GM12865 (cell line): Measurements from ENCODE around the gene ABCF2.

ENCODE experiments used
- DNase-seq: peaks from one replicate; pipeline ENCODE4 v3.0.0; 2010; ENCODE audit warnings: low read depth
- H3K4me3 ChIP-seq: 2 replicates; pipeline ENCODE4 v1.5.1; 2011; ENCODE audit warnings: mild to moderate bottlenecking, low read depth, low read length, control low read depth
- TF ChIP-seq, protein P1 (sequence below): IDR thresholded peaks from 2 replicates; pipeline ENCODE4 v1.5.1; 2011; ENCODE audit warnings: low read length, control low read depth, low read depth, inconsistent platforms; ENCODE audit not compliant: insufficient read depth; ENCODE audit errors: missing control alignments

ABCF2 gene

DNA sequence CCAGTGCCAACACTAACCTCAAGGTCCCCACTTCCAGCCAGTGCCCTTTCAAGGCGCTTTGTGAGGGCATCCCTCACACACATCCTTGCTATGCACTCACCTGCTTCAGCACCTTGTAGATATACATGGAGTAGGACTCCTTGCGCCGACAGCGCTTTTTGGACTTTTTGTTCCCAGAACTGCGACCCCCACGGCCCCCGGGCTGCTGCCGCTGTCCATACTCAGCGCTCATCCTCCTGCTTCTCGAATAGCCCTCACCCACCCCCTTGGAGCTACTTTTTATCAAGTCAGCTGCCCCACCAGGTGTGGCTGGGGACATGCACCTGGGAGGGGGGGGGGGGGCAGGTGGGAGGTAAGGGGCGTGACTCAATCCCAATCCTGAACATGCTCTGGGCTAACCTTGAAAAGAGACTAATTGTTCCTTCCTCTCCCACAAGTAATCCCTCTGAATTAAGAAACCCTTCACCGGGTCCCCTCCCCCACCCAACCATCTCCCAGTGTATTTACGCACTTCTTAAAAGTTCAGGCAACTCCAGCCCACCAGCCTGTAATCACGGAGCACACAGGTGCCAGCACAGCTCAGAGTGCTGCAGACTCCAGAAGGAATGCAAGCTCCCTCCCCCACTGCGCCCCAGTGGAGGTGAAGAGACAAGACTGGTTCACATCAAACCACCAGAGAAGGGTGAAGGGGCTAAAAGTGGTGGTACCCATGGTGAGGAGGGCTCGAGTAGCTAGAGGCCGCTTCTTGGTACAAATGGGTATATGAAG, 16.7 kb downstream of the ABCF2 start, which contains the start of gene H2BK1:
Gene H2BK1 (minus strand): TSS at position 402 of the 768 bp plus-strand sequence. CDS start 170 bp downstream, at position 232.
- H3K4me3 ChIP-seq: no peak within 1 kb of the TSS
- no peak for DNase-seq

DNA sequence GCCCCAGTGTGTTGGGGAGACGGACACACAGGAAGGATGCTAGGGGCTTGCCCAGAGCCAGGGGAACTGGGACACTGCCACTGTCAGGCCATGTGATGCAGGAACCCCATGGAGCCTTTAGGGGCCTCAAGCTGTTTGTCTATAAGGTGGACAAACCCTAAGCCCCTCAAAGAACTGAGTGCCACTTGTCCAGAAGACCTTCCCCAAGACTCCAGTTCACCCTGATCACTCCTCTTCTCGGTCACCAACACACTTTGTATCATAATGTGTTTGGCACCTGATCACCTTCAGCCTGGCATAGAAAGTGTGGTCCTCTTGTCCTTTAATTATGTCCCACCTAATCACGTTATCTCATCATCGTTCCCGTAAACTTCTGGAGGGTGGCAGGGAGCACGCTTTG, 17.4 kb downstream of the ABCF2 start:
- no peak overlapping the region for H3K4me3 ChIP-seq
- TF ChIP-seq, protein P1, sequence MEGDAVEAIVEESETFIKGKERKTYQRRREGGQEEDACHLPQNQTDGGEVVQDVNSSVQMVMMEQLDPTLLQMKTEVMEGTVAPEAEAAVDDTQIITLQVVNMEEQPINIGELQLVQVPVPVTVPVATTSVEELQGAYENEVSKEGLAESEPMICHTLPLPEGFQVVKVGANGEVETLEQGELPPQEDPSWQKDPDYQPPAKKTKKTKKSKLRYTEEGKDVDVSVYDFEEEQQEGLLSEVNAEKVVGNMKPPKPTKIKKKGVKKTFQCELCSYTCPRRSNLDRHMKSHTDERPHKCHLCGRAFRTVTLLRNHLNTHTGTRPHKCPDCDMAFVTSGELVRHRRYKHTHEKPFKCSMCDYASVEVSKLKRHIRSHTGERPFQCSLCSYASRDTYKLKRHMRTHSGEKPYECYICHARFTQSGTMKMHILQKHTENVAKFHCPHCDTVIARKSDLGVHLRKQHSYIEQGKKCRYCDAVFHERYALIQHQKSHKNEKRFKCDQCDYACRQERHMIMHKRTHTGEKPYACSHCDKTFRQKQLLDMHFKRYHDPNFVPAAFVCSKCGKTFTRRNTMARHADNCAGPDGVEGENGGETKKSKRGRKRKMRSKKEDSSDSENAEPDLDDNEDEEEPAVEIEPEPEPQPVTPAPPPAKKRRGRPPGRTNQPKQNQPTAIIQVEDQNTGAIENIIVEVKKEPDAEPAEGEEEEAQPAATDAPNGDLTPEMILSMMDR: no peak
- no peak for DNase-seq

More for the DNA sequence above, 16.7 kb downstream of the ABCF2 start, which contains the start of gene H2BK1:
- TF ChIP-seq, protein P1: no peak

DNA sequence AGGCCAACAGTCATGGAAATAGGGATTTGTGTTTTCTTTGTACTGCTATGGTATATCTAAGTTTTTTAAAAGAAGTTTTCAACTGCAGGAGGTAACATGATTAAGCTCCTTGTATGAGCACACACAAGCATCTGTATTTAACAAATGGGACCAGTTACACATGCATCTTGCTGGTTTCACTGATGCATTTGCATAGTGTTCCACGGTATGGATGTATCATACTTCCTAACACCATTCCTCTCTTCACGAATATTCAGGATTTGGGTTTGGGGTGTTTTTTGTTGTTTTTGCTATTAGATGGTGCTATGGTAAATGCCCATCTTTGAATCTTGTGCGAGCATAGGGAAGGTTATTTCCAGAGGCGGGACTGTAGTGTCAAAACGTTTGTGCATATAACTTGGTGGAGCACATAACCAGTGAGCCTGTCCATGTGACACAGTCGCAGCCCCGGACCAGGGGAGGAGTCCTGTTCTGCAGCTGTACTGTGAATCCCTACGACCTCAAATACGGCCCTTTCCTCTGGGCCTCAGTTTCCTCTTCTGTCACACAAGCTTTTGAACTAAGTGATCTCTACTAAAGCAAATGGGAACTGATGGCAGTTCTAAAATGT, 18.6 kb downstream of the ABCF2 start:
- TF ChIP-seq, protein P1: no peak
- no peak for DNase-seq
- H3K4me3 ChIP-seq: no peak overlapping the region

DNA sequence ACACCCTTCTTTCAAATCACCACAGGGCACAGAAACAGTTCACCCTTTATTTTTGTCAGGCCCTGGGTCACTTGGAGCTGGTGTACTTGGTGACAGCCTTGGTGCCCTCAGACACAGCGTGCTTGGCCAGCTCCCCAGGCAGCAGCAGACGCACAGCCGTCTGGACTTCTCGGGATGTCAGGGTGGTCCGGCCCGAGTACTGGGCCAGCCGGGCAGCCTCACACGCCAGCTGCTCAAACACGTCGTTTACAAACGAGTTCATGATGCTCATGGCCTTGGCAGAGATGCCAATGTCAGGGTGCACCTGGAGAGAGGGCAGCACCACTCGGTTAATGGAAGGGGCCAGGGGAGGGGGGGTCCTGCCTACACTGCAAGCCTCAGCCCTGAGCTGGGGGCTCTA, 19.2 kb downstream of the ABCF2 start:
- TF ChIP-seq, protein P1: no peak
- DNase-seq: no peak
- H3K4me3 ChIP-seq: no peak overlapping the region

DNA sequence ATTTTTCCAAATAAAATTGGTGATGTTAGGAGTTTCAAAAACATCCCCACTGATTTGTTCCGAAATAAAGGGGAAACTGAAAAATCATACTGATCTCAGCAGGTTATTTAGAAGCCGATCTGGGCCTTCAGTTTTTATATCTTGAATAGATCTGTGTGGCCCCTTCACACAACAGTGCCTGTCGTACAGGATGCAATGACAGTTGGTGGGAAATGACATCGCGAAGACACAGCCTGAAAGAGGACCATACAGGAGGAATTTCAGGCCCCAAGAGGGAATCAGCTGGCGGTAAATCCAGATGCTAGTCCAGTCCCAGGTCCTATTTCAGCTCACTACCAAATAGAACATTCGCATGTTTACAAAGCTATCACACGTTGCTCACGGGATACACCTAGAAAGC, 19.7 kb downstream of the ABCF2 start:
- TF ChIP-seq, protein P1: no peak
- no peak for DNase-seq
- H3K4me3 ChIP-seq: no peak overlapping the region

DNA sequence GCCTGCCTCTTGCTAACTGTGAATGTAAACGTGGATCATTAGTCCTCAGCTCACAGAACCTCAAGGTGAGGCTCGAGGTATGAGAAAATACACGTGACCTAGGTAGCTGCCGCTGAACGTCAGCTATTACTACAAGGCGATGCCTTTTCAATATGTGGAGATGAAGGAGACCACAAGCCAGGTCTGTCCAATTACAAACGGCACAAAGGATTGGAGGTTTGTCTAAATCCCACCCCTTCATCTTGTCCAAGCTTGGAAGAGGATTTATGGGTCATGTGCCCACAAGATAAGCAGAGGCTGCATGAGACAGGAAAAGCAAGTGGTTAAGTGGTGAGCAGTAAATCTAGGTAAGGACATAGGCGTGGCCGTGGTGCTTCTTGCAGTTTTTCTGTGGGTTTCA, 20.1 kb downstream of the ABCF2 start:
- TF ChIP-seq, protein P1: no peak
- DNase-seq: no peak
- no peak overlapping the region for H3K4me3 ChIP-seq
